Body of pancreas (tissue), 4 donors: Measurements from ENCODE around the gene PLOD1. TPM values are rescaled to one million over a fixed set of nuclear protein-coding genes. Genes with fewer than 3 reads are reported as not detected.
"Not testable (repeated sequence)": the region's sequence is repeated elsewhere in the genome, so short reads cannot be mapped to it uniquely, and the experiment has no call there.

Experiments used
- ATAC-seq: fragments of 150-250 bp; one replicate; pipeline ENCODE4 v1.9.1; 2016
- DNase-seq, 4 donors: peaks; one replicate each; pipeline ENCODE4 v3.0.0-alpha.2; 2019
- H3K27ac ChIP-seq, 4 donors: fragments of 200-600 bp; sonication (generic); 1 replicate in 3 of 4; 2 replicates in 1 of 4; pipeline versions ENCODE4 v1.5.1 to v1.6.1; 2016 to 2019; ENCODE audit warnings: mild to moderate bottlenecking in 1 of 4, mixed read lengths in 1 of 4, moderate library complexity in 1 of 4
- H3K27me3 ChIP-seq, 2 donors: fragments of 200-600 bp; sonication (generic); one replicate each; pipeline ENCODE4 v1.6.0; 2016; ENCODE audit warnings: mild to moderate bottlenecking in 1 of 2
- H3K36me3 ChIP-seq, 2 donors: fragments of 200-600 bp; sonication (generic); replicated peaks in 1 of 2; 2 replicates each; pipeline ENCODE4 v1.5.1; 2016; ENCODE audit warnings: low read depth in 2 of 2; ENCODE audit not compliant: insufficient read depth in 1 of 2
- H3K4me1 ChIP-seq: fragments of 200-600 bp; sonication (generic); one replicate; pipeline ENCODE4 v1.6.0; 2016
- H3K4me3 ChIP-seq, 2 donors: fragments of 200-600 bp; sonication (generic); 1 replicate in 1 of 2; 2 replicates in 1 of 2; pipeline ENCODE4 v1.5.1; 2016 to 2019
- H3K9me3 ChIP-seq, 3 donors: fragments of 200-600 bp; sonication (generic); 1 replicate in 2 of 3; 2 replicates in 1 of 3; pipeline ENCODE4 v1.5.1; 2016
- CTCF ChIP-seq, 7 experiments: fragments of 450-650 bp in 4 of 7; fragments of 200-600 bp in 3 of 7; sonication (generic) in 3 of 7; IDR thresholded peaks; one replicate each; pipeline ENCODE4 v1.5.1; 2016 to 2019; ENCODE audit warnings: antibody characterized with exemption in 7 of 7
- POLR2A ChIP-seq, 3 donors: fragments of 450-650 bp; IDR thresholded peaks; one replicate each; pipeline ENCODE4 v1.6.1; 2016; ENCODE audit warnings: antibody characterized with exemption in 3 of 3, mild to moderate bottlenecking in 2 of 3
- WGBS, 2 donors: methylation state at CpG; one replicate each; pipeline ENCODE4 v1.1.5; 2017; 5-methylcytosine and 5-hydroxymethylcytosine counted together
- intact Hi-C: fragments of 100-400 bp; cut with DNase I; formaldehyde crosslinking; loops from one replicate; pipeline ENCODE4 v1.15.1; 2023
- total RNA-seq, 2 donors: library from RNA; depleted of rRNA; stranded (reverse); fragments of >200 nt; gene quantifications; one replicate each; pipeline ENCODE4 v1.1.0, GENCODE V29; 2016

The PLOD1 gene
- total RNA-seq, 2 donors from 2014 or later, result 30.9 to 39.6 TPM

DNA sequence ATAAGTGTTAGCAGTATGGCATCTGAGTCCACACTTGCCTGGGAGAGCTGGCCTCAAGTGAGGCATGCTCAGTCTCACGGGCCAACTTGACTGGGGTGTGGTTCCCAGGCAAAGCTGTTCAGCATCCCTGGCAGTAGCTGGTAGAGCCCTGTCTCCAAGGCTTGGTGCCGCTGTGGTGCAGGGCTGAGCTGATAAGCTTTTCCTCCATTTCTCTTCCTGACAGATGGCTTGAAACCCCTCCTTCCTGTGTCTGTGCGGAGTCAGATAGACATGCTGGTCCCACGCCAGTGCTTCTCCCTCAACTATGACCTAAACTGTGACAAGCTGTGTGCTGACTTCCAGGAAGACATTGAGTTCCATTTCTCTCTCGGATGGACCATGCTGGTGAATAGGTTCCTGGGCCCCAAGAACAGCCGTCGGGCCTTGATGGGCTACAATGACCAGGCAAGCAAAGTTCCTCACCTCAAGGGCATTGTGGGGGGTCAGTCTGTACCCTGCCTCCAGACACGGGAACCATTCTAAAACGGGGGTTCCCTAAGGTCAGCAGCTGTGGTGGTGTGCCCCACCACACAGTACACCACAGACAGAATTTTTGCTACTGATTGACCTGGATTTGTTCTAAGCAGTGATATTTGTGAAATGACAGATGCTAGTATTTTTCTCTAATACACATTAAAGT is 71.1 kb downstream of the PLOD1 start:
- Histone ChIP-seq H3K9me3 (no peaks in the 10 kb centered on the region), H3K27me3 (no peaks in the 10 kb centered on the region), H3K4me3 (no peak overlapping the region), H3K36me3 (peaks cover 0 to 57% of the 10 kb centered on the region in 2 donors), H3K4me1 (no peaks in the 10 kb centered on the region), H3K27ac (no peak overlapping the region)
- intact Hi-C loops, result no loop called here
- 87 to 93% methylated on average over 6 to 9 of the region's 9 CpGs for WGBS, 2 donors
- no peak for DNase-seq
- TF ChIP-seq POLR2A (IDR thresholded peaks at IDR 0.05) (no peak), CTCF (IDR thresholded peaks at IDR 0.05) (no peak)
- no peak for ATAC-seq

DNA sequence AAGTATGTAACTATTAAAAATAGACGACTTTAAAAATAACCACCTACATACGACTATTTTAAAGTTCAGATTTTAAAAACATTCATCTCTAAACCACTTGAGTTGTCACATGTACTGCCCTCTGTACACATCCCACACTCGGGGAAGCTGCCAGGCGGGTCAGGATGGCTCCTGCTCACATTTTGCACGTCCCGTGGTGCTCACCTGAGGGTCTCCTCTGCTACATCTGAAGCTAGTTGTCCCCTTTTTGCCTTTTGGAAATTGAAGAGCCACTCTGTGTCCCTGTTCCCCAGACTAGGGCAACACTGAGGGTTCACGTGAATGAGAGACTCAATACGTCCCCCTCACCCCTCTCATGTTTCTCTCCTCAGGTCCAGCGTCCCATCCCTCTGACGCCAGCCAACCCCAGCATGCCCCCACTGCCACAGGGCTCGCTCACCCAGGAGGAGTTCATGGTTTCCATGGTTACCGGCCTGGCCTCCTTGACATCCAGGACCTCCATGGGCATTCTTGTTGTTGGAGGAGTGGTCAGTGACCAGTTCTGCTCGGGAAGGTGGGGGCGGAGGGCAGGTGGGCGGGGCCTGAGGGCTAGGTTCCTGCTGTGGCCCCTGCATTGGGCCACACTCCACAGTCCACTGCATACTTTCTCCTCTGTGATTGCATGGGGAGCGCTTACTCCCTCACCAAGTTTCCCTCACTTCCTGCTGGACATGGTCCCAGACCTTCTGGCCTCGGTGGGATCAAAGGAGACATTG is 71.8 kb downstream of the PLOD1 start:
- intact Hi-C loops, result no loop called here
- Histone ChIP-seq H3K27me3 (no peaks in the 10 kb centered on the region), H3K4me3 (no peak overlapping the region), H3K4me1 (no peaks in the 10 kb centered on the region), H3K27ac (no peak overlapping the region), H3K9me3 (no peaks in the 10 kb centered on the region), H3K36me3 (peaks cover 0 to 61% of the 10 kb centered on the region in 2 donors)
- WGBS, 2 donors, result 88 to 90% methylated on average over 16 to 17 of the region's 17 CpGs
- no peak for ATAC-seq
- DNase-seq, result no peak
- TF ChIP-seq CTCF (IDR thresholded peaks at IDR 0.05) (no peak), POLR2A (IDR thresholded peaks at IDR 0.05) (no peak)

DNA sequence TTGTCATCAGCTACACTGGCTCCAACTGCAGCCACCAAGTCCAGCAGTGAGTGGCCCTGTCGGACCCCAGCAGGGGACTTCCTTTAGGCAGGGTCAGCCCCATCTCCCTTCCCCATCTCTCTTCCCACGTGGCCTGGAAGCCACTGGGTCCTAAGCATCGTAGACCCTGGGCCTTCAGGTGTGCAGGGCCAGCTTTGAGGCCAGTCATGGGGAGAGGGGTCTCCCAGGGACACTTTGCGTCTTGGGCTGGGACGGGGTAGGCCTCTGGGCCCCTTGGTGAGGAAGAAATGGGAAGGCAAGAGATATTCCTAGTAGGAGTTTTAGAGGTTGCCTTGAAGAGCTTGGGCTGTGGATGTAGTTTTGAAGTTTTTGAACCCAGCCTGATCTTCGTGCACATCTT is 72.7 kb downstream of the PLOD1 start:
- DNase-seq (no peak), ATAC-seq (no peak)
- H3K9me3 ChIP-seq, result no peaks in the 10 kb centered on the region
- no peak overlapping the region for H3K4me3 ChIP-seq
- peaks cover 0 to 64% of the 10 kb centered on the region in 2 donors for H3K36me3 ChIP-seq
- 91 to 93% methylated on average over 6 of the region's 6 CpGs for WGBS, 2 donors
- no peaks in the 10 kb centered on the region for H3K27me3 ChIP-seq
- intact Hi-C loops, result no loop called here
- H3K4me1 ChIP-seq, result no peaks in the 10 kb centered on the region
- no peak overlapping the region for H3K27ac ChIP-seq
- TF ChIP-seq POLR2A (IDR thresholded peaks at IDR 0.05) (no peak), CTCF (IDR thresholded peaks at IDR 0.05) (no peak)

GRCh38 chr1:12008355-12008754 is 73.8 kb downstream of the PLOD1 start:
- H3K27ac ChIP-seq, intact Hi-C loops, H3K4me3 ChIP-seq: not testable (repeated sequence)

GRCh38 chr1:12009318-12009947 is 74.9 kb downstream of the PLOD1 start:
- TF ChIP-seq CTCF (IDR thresholded peaks at IDR 0.05) (no peak), POLR2A (IDR thresholded peaks at IDR 0.05) (no peak)
- H3K27ac ChIP-seq, result no peak overlapping the region
- H3K4me1 ChIP-seq, result no peaks in the 10 kb centered on the region
- H3K9me3 ChIP-seq, result no peaks in the 10 kb centered on the region
- ATAC-seq (no peak), DNase-seq (no peak)
- H3K27me3 ChIP-seq, result no peaks in the 10 kb centered on the region
- no peak overlapping the region for H3K4me3 ChIP-seq
- WGBS, 2 donors, result 90 to 93% methylated on average over 6 to 9 of the region's 9 CpGs
- peaks cover 0 to 47% of the 10 kb centered on the region in 2 donors for H3K36me3 ChIP-seq
- intact Hi-C loops, result no loop called here

More at GRCh38 chr1:12008355-12008754, 73.8 kb downstream of the PLOD1 start:
- H3K27me3 ChIP-seq, H3K4me1 ChIP-seq, DNase-seq, ATAC-seq, H3K9me3 ChIP-seq: not testable (repeated sequence)
- 100% methylated on average over 6 of the region's 33 CpGs; no CpG with 5 or more reads in 1 of the 2 donors for WGBS, 2 donors
- peaks cover 0 to 52% of the 10 kb centered on the region in 2 donors for H3K36me3 ChIP-seq
